HUES64 (cell line): ENCODE data around the gene DKC1.

Source experiments
- H3K27ac ChIP-seq: 2 replicates; pipeline ENCODE4 v1.7.0; 2013; ENCODE audit warnings: low read depth, low read length, inconsistent platforms
- H3K27me3 ChIP-seq: 2 replicates; pipeline ENCODE4 v1.6.1; 2013; ENCODE audit warnings: mild to moderate bottlenecking, low read length; ENCODE audit not compliant: insufficient read depth
- H3K36me3 ChIP-seq: 2 replicates; pipeline ENCODE4 v1.6.1; 2013; ENCODE audit warnings: mild to moderate bottlenecking, low read length; ENCODE audit not compliant: insufficient read depth
- H3K4me1 ChIP-seq: 2 replicates; pipeline ENCODE4 v1.6.1; 2013; ENCODE audit warnings: mild to moderate bottlenecking, low read length, moderate library complexity; ENCODE audit not compliant: insufficient read depth
- H3K4me3 ChIP-seq: 2 replicates; pipeline ENCODE4 v1.5.1; 2013; ENCODE audit warnings: mild to moderate bottlenecking, low read length, moderate library complexity
- H3K9ac ChIP-seq: 2 replicates; pipeline ENCODE4 v1.6.1; 2013; ENCODE audit warnings: mild to moderate bottlenecking, low read depth, low read length
- H3K9me3 ChIP-seq: 2 replicates; pipeline ENCODE4 v1.6.1; 2013; ENCODE audit warnings: low read depth, low read length; ENCODE audit not compliant: insufficient read depth
- WGBS: fragments of 150-250, 120-280 bp; methylation state at CpG from one replicate; pipeline ENCODE4 v1.1.7; 2013; ENCODE audit warnings: missing lambda C conversion rate; 5-methylcytosine and 5-hydroxymethylcytosine counted together

The DKC1 gene

GRCh38 chrX:154728431-154729190 is 34.1 kb upstream of the DKC1 start:
- no peaks in the 10 kb centered on the region for H3K36me3 ChIP-seq
- no peaks in the 10 kb centered on the region for H3K4me1 ChIP-seq
- no peaks in the 10 kb centered on the region for H3K9me3 ChIP-seq
- H3K27me3 ChIP-seq, result no peaks in the 10 kb centered on the region
- H3K4me3 ChIP-seq, result no peak overlapping the region
- 89% methylated on average over 7 of the region's 7 CpGs for WGBS
- H3K27ac ChIP-seq, result no peak overlapping the region
- no peak overlapping the region for H3K9ac ChIP-seq

- Histone ChIP-seq H3K4me3 (no peak overlapping the region), H3K27ac (no peak overlapping the region), H3K27me3 (no peaks in the 10 kb centered on the region), H3K36me3 (no peaks in the 10 kb centered on the region), H3K9me3 (no peaks in the 10 kb centered on the region), H3K4me1 (0 out of 2 replicates have a peak, but pooled peaks cover 7% of the 10 kb centered on the region), H3K9ac (no peak overlapping the region)
- WGBS, result 87% methylated on average over 3 of the region's 3 CpGs
Measured at GRCh38 chrX:154729439-154729838, 33.2 kb upstream of the DKC1 start.

- no peak overlapping the region for H3K27ac ChIP-seq
- H3K36me3 ChIP-seq, result no peaks in the 10 kb centered on the region
- over 99% methylated on average over 5 of the region's 6 CpGs for WGBS
- no peak overlapping the region for H3K4me3 ChIP-seq
- H3K4me1 ChIP-seq, result 0 out of 2 replicates have a peak, but pooled peaks cover 8% of the 10 kb centered on the region
- no peaks in the 10 kb centered on the region for H3K9me3 ChIP-seq
- H3K9ac ChIP-seq, result no peak overlapping the region
- H3K27me3 ChIP-seq, result no peaks in the 10 kb centered on the region
Measured at GRCh38 chrX:154730253-154730891, 32.3 kb upstream of the DKC1 start.

GRCh38 chrX:154731184-154731583 is 31.5 kb upstream of the DKC1 start:
- H3K9me3 ChIP-seq, result no peaks in the 10 kb centered on the region

GRCh38 chrX:154731881-154732280 is 30.8 kb upstream of the DKC1 start:
- Histone ChIP-seq H3K36me3 (no peaks in the 10 kb centered on the region), H3K4me3 (no peak overlapping the region), H3K27ac (no peak overlapping the region), H3K9me3 (no peaks in the 10 kb centered on the region), H3K9ac (no peak overlapping the region), H3K4me1 (0 out of 2 replicates have a peak, but pooled peaks cover 8% of the 10 kb centered on the region), H3K27me3 (no peaks in the 10 kb centered on the region)
- WGBS, result 91% methylated on average over 7 of the region's 7 CpGs

More at GRCh38 chrX:154731184-154731583, 31.5 kb upstream of the DKC1 start:
- no peak overlapping the region for H3K4me3 ChIP-seq
- WGBS, result 91% methylated on average over 3 of the region's 5 CpGs
- no peak overlapping the region for H3K27ac ChIP-seq
- H3K9ac ChIP-seq, result no peak overlapping the region
- H3K4me1 ChIP-seq, result 0 out of 2 replicates have a peak, but pooled peaks cover 8% of the 10 kb centered on the region
- no peaks in the 10 kb centered on the region for H3K27me3 ChIP-seq
- no peaks in the 10 kb centered on the region for H3K36me3 ChIP-seq

GRCh38 chrX:154732421-154733065 is 30.1 kb upstream of the DKC1 start:
- H3K27me3 ChIP-seq, result no peaks in the 10 kb centered on the region
- H3K36me3 ChIP-seq, result no peaks in the 10 kb centered on the region
- no peak overlapping the region for H3K4me3 ChIP-seq
- 0 out of 2 replicates have a peak, but pooled peaks cover 8% of the 10 kb centered on the region for H3K4me1 ChIP-seq
- 55% methylated on average over 4 of the region's 5 CpGs for WGBS
- no peaks in the 10 kb centered on the region for H3K9me3 ChIP-seq
- H3K9ac ChIP-seq, result no peak overlapping the region
- H3K27ac ChIP-seq, result no peak overlapping the region

GRCh38 chrX:154733066-154733425 is 29.6 kb upstream of the DKC1 start:
- Histone ChIP-seq H3K27ac (no peak overlapping the region), H3K4me1 (0 out of 2 replicates have a peak, but pooled peaks cover 8% of the 10 kb centered on the region), H3K9ac (no peak overlapping the region), H3K27me3 (no peaks in the 10 kb centered on the region), H3K4me3 (no peak overlapping the region), H3K36me3 (no peaks in the 10 kb centered on the region), H3K9me3 (no peaks in the 10 kb centered on the region)
- WGBS, result 81% methylated on average over 2 of the region's 2 CpGs

- WGBS, result 84% methylated on average over 8 of the region's 8 CpGs
- Histone ChIP-seq H3K4me1 (0 out of 2 replicates have a peak, but pooled peaks cover 8% of the 10 kb centered on the region), H3K27ac (no peak overlapping the region), H3K36me3 (no peaks in the 10 kb centered on the region), H3K4me3 (no peak overlapping the region), H3K27me3 (no peaks in the 10 kb centered on the region), H3K9me3 (no peaks in the 10 kb centered on the region), H3K9ac (no peak overlapping the region)
Measured at GRCh38 chrX:154734061-154734781, 28.4 kb upstream of the DKC1 start.

GRCh38 chrX:154735695-154736393 is 26.8 kb upstream of the DKC1 start:
- H3K9me3 ChIP-seq, result no peaks in the 10 kb centered on the region
- no peak overlapping the region for H3K9ac ChIP-seq
- H3K27me3 ChIP-seq, result no peaks in the 10 kb centered on the region
- 0 out of 2 replicates have a peak, but pooled peaks cover 8% of the 10 kb centered on the region for H3K4me1 ChIP-seq
- 86% methylated on average over 4 of the region's 7 CpGs for WGBS
- H3K4me3 ChIP-seq, result no peak overlapping the region
- H3K36me3 ChIP-seq, result no peaks in the 10 kb centered on the region
- H3K27ac ChIP-seq, result no peak overlapping the region

GRCh38 chrX:154737136-154737535 is 25.5 kb upstream of the DKC1 start:
- H3K27ac ChIP-seq, result no peak overlapping the region
- H3K4me3 ChIP-seq, result no peak overlapping the region
- H3K9ac ChIP-seq, result no peak overlapping the region
- 0 out of 2 replicates have a peak, but pooled peaks cover 8% of the 10 kb centered on the region for H3K4me1 ChIP-seq
- no peaks in the 10 kb centered on the region for H3K27me3 ChIP-seq
- H3K36me3 ChIP-seq, result no peaks in the 10 kb centered on the region
- no peaks in the 10 kb centered on the region for H3K9me3 ChIP-seq
- 94% methylated on average over 5 of the region's 5 CpGs for WGBS
